Large intestine (tissue), 3 donors: ENCODE measurements around the gene CCNI2. TPM values are rescaled to one million over a fixed set of nuclear protein-coding genes. Genes with fewer than 3 reads are reported as not detected.

Experiments
- DNase-seq, 2 donors: peaks; one replicate each; pipeline versions ENCODE4 v3.0.0 to v3.0.0-alpha.2; 2013
- H3K27ac ChIP-seq: one replicate; pipeline ENCODE4 v1.5.1; 2013; ENCODE audit warnings: low read length
- H3K27me3 ChIP-seq: 2 replicates; pipeline ENCODE4 v1.6.1; 2013; ENCODE audit warnings: low read length; ENCODE audit not compliant: control insufficient read depth, insufficient read depth
- H3K36me3 ChIP-seq: 2 replicates; pipeline ENCODE4 v1.6.1; 2013; ENCODE audit warnings: low read length; ENCODE audit not compliant: control insufficient read depth, insufficient read depth
- H3K4me1 ChIP-seq: one replicate; pipeline ENCODE4 v1.6.1; 2013; ENCODE audit warnings: low read length; ENCODE audit not compliant: control insufficient read depth, insufficient read depth
- H3K4me3 ChIP-seq: one replicate; pipeline ENCODE4 v1.5.1; 2013; ENCODE audit warnings: low read length
- H3K9me3 ChIP-seq: one replicate; pipeline ENCODE4 v1.6.1; 2013; ENCODE audit warnings: mild to moderate bottlenecking, low read depth, low read length, moderate library complexity; ENCODE audit not compliant: control insufficient read depth
- WGBS: methylation state at CpG from one replicate; pipeline ENCODE4 v1.1.5; 2013; ENCODE audit warnings: low lambda C conversion rate; ENCODE audit not compliant: insufficient coverage; 5-methylcytosine and 5-hydroxymethylcytosine counted together
- polyA plus RNA-seq: library from polyadenylated mRNA; unstranded; fragments of 120-200 nt; gene quantifications from one replicate; pipeline ENCODE4 v1.2.1, GENCODE V29; 2013

The CCNI2 gene
- polyA plus RNA-seq, 1 donor: 10.1 TPM

- H3K36me3 ChIP-seq: peaks cover 51% of the 10 kb centered on the region
- no peak overlapping the region for H3K4me3 ChIP-seq
- DNase-seq: no peak
- WGBS: no CpG with 5 or more reads among the region's 12 CpGs
- no peak overlapping the region for H3K27ac ChIP-seq
- H3K9me3 ChIP-seq: no peaks in the 10 kb centered on the region
- no peaks in the 10 kb centered on the region for H3K27me3 ChIP-seq
- no peaks in the 10 kb centered on the region for H3K4me1 ChIP-seq
These were observed 18.2 kb downstream of the CCNI2 start for GRCh38 chr5:132765311-132766019.

DNA sequence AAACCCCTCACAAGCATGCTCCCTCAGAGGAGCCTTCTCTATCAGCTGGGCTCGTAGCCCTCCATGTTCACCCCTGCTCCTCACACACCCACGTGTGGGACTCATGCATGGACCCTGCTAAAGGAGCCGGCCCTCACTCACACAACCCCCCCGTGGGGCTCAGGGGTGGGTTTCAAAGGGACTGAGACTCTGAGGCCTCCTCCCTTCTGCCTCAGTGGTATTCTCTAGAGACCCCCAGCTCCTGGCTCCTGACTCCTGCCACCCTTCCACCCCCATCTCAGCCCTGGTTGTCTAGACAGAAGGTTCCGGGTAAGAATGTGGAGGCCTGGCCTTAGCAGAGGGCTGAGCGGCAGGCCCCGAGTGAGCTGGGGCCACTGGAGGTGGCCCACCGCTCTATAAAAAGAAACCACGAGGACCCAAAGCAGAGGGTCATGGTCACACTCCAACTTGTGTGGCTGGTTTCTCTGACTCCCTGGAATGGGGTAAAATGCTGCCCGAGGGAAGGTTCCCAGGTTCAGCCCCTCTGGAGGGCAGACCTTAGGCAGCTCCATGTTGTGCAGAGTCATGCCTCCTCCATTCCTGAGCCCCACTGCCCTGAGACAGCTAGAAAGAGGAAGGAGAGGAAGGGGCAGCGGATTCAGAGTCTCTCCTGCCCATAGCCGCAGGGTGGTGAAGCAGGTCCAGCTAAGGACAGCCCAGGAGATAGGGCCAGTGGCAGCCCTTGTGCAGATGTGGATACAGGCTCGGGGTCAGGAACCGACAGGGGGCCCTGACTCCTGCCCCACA lies 19.0 kb downstream of the CCNI2 start:
- no peak for DNase-seq
- Histone ChIP-seq H3K9me3 (no peaks in the 10 kb centered on the region), H3K36me3 (peaks cover 44% of the 10 kb centered on the region), H3K4me3 (no peak overlapping the region), H3K27ac (no peak overlapping the region), H3K27me3 (no peaks in the 10 kb centered on the region), H3K4me1 (no peaks in the 10 kb centered on the region)
- WGBS: no CpG with 5 or more reads among the region's 14 CpGs

DNA sequence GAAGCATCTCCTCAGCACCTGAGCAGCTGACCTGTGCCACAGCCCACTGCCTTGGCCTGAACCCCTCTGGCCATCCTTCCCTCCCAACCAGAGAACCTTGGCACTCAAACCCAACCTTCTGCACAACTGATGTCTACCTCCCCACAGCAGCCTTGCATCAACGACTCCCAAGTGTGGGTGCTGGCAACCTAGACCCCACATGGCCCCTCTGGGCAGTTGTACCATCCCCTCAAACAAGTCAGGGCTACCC lies 19.5 kb downstream of the CCNI2 start:
- no peak for DNase-seq
- Histone ChIP-seq H3K9me3 (no peaks in the 10 kb centered on the region), H3K27me3 (no peaks in the 10 kb centered on the region), H3K4me3 (no peak overlapping the region), H3K27ac (no peak overlapping the region), H3K4me1 (no peaks in the 10 kb centered on the region), H3K36me3 (peaks cover 39% of the 10 kb centered on the region)
- WGBS: no CpG with 5 or more reads among the region's 1 CpG

DNA sequence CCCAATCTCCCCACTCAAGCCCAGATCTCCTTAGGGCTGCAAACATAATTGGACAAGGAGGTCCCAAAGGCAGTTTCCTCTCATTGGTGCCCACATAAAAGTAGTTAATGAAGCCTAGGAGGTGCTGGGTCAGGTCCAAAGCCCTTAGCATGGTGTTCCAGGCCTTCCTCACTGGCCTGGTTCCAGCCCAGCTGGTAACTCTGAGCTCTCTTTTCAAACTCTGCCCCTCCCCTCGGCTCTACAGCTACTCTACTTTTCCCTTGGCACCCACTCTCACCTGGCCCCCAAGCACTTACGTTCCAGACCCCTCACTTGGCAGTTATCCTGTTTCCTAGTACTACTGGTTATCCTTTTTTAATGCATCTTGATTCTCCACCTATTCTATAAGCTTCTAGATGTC lies 19.9 kb downstream of the CCNI2 start:
- no peaks in the 10 kb centered on the region for H3K4me1 ChIP-seq
- WGBS: 100% methylated on average over 1 of the region's 2 CpGs
- no peaks in the 10 kb centered on the region for H3K27me3 ChIP-seq
- peaks cover 35% of the 10 kb centered on the region for H3K36me3 ChIP-seq
- no peak overlapping the region for H3K27ac ChIP-seq
- no peak for DNase-seq
- H3K9me3 ChIP-seq: no peaks in the 10 kb centered on the region
- no peak overlapping the region for H3K4me3 ChIP-seq

DNA sequence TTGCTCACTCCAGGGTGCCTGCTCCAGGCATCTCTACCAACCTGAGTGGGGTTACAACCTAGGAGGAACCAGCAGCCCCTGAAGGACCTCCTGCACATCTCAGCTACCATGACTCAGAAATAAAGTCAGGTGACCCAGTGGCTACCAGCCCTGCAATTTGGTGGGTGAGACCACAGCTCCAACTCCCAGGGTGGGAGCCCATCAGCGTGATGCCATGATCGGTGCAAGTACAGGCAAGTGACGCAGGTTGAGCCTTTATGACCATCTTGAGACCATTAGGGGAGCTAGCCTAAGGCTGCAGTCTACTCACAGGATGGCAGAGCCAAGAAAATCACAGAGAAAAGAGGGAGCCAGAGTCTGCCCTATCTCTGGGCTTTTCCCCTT lies 21.3 kb downstream of the CCNI2 start:
- H3K27ac ChIP-seq: no peak overlapping the region
- H3K36me3 ChIP-seq: peaks cover 21% of the 10 kb centered on the region
- no CpG with 5 or more reads among the region's 3 CpGs for WGBS
- H3K4me1 ChIP-seq: no peaks in the 10 kb centered on the region
- H3K27me3 ChIP-seq: no peaks in the 10 kb centered on the region
- no peaks in the 10 kb centered on the region for H3K9me3 ChIP-seq
- DNase-seq: no peak
- no peak overlapping the region for H3K4me3 ChIP-seq

GRCh38 chr5:132770476-132771159 lies 23.4 kb downstream of the CCNI2 start:
- Histone ChIP-seq H3K4me1 (peaks cover 9% of the 10 kb centered on the region), H3K27ac (no peak overlapping the region)
- WGBS: no CpG with 5 or more reads among the region's 8 CpGs

GRCh38 chr5:132771503-132771998 lies 24.3 kb downstream of the CCNI2 start:
- Histone ChIP-seq H3K9me3 (no peaks in the 10 kb centered on the region), H3K4me3 (no peak overlapping the region), H3K36me3 (no peaks in the 10 kb centered on the region), H3K27me3 (no peaks in the 10 kb centered on the region), H3K4me1 (peaks cover 9% of the 10 kb centered on the region), H3K27ac (no peak overlapping the region)
- no CpG with 5 or more reads among the region's 8 CpGs for whole genome bisulfite sequencing
- DNase-seq: no peak

More at GRCh38 chr5:132770476-132771159, 23.4 kb downstream of the CCNI2 start:
- Histone ChIP-seq H3K4me3 (no peak overlapping the region), H3K27me3 (no peaks in the 10 kb centered on the region), H3K9me3 (no peaks in the 10 kb centered on the region), H3K36me3 (no peaks in the 10 kb centered on the region)
- no peak for DNase-seq

GRCh38 chr5:132772291-132773070 lies 25.3 kb downstream of the CCNI2 start:
- no CpG with 5 or more reads among the region's 8 CpGs for WGBS
- Histone ChIP-seq H3K9me3 (no peaks in the 10 kb centered on the region), H3K27me3 (no peaks in the 10 kb centered on the region), H3K4me1 (peaks cover 9% of the 10 kb centered on the region), H3K36me3 (no peaks in the 10 kb centered on the region), H3K4me3 (no peak overlapping the region), H3K27ac (no peak overlapping the region)
- no peak for DNase-seq

GRCh38 chr5:132773114-132773513 lies 25.9 kb downstream of the CCNI2 start:
- Histone ChIP-seq H3K4me3 (no peak overlapping the region), H3K27ac (no peak overlapping the region), H3K27me3 (no peaks in the 10 kb centered on the region), H3K4me1 (peaks cover 9% of the 10 kb centered on the region), H3K36me3 (no peaks in the 10 kb centered on the region), H3K9me3 (no peaks in the 10 kb centered on the region)
- 100% methylated on average over 1 of the region's 5 CpGs for WGBS
- no peak for DNase-seq
